Left renal pelvis (tissue), 4 donors: ENCODE measurements around the gene ATP2B1. TPM values are rescaled to one million over a fixed set of nuclear protein-coding genes. Genes with fewer than 3 reads are reported as not detected.

Experiments
- DNase-seq, 4 donors: peaks; one replicate each; pipeline ENCODE4 v3.0.0-alpha.2; 2013; ENCODE audit warnings: low read depth in 4 of 4, low spot score in 3 of 4
- polyA plus RNA-seq, 4 donors: library from polyadenylated mRNA; unstranded; fragments of 120-200 nt; gene quantifications; one replicate each; pipeline ENCODE4 v1.2.1, GENCODE V29; 2013; ENCODE audit not compliant: insufficient read length in 4 of 4

ATP2B1 gene
- polyA plus RNA-seq, 4 donors = 93.9 to 151 (median 120) TPM

GRCh38 chr12:89544681-89545184 lies 163.9 kb downstream of the ATP2B1 start:
- DNase-seq = peak in 2 of 4 donors; percentile 22 to 65

GRCh38 chr12:89544022-89544421 lies 164.6 kb downstream of the ATP2B1 start:
- DNase-seq = no peak

- peak in 3 of 4 donors; percentile 72 to 80 (median 76) for DNase-seq
Observed at GRCh38 chr12:89542912-89543592, 165.6 kb downstream of the ATP2B1 start.

GRCh38 chr12:89542236-89542635 lies 166.4 kb downstream of the ATP2B1 start:
- DNase-seq = no peak

GRCh38 chr12:89540586-89540985 lies 168.1 kb downstream of the ATP2B1 start:
- no peak for DNase-seq

GRCh38 chr12:89539426-89540223 lies 169.0 kb downstream of the ATP2B1 start:
- no peak for DNase-seq

GRCh38 chr12:89538897-89539296 lies 169.7 kb downstream of the ATP2B1 start:
- DNase-seq = no peak

Other genes with a start within 250 kb of the ATP2B1 start
- gene GALNT4, start 184.0 kb downstream of the ATP2B1 start, polyA plus RNA-seq = 10 to 100 TPM in 2 of 4 donors, 1 to 10 TPM in 2; 8.0 to 12.0 (median 9.3) TPM
- gene POC1B, start 182.8 kb downstream of the ATP2B1 start, polyA plus RNA-seq = 10 to 100 TPM; 17.0 to 22.3 (median 20.8) TPM